ENCODE results near the gene GALNT17. TPM values are rescaled to one million over a fixed set of nuclear protein-coding genes. Genes with fewer than 3 reads are reported as not detected.

Gene GALNT17
- total RNA-seq, 2 donors from 2014 or later, result 0.82 to 4.0 TPM

- no peak overlapping the region for H3K27ac ChIP-seq
- no peak for TF ChIP-seq CTCF (IDR thresholded peaks at IDR 0.05)
- H3K4me3 ChIP-seq, result no peak overlapping the region
- H3K36me3 ChIP-seq, result no peaks in the 10 kb centered on the region
- no peaks in the 10 kb centered on the region for H3K4me1 ChIP-seq
- H3K9me3 ChIP-seq, result no peaks in the 10 kb centered on the region
- H3K27me3 ChIP-seq, result no peaks in the 10 kb centered on the region
- DNase-seq (ENCODE audit: low spot score), result no peak
These were observed 189.0 kb downstream of the GALNT17 start for GRCh38 chr7:71320916-71321315.

- H3K4me3 ChIP-seq, result no peak overlapping the region
- no peak for TF ChIP-seq CTCF (IDR thresholded peaks at IDR 0.05)
- DNase-seq (ENCODE audit: low spot score), result no peak
- no peaks in the 10 kb centered on the region for H3K36me3 ChIP-seq
- H3K27ac ChIP-seq, result no peak overlapping the region
- no peaks in the 10 kb centered on the region for H3K27me3 ChIP-seq
- H3K9me3 ChIP-seq, result no peaks in the 10 kb centered on the region
- no peaks in the 10 kb centered on the region for H3K4me1 ChIP-seq
These were observed 190.3 kb downstream of the GALNT17 start for GRCh38 chr7:71322201-71322600.

GRCh38 chr7:71323726-71324125 lies 191.8 kb downstream of the GALNT17 start:
- H3K9me3 ChIP-seq, result no peaks in the 10 kb centered on the region
- DNase-seq (ENCODE audit: low spot score), result no peak
- TF ChIP-seq CTCF (IDR thresholded peaks at IDR 0.05), result no peak

GRCh38 chr7:71325151-71325550 lies 193.2 kb downstream of the GALNT17 start:
- Histone ChIP-seq H3K36me3 (no peaks in the 10 kb centered on the region), H3K4me1 (no peaks in the 10 kb centered on the region), H3K9me3 (no peaks in the 10 kb centered on the region), H3K4me3 (no peak overlapping the region), H3K27me3 (no peaks in the 10 kb centered on the region), H3K27ac (no peak overlapping the region)
- TF ChIP-seq CTCF (IDR thresholded peaks at IDR 0.05), result no peak
- DNase-seq (ENCODE audit: low spot score), result no peak

More at GRCh38 chr7:71323726-71324125, 191.8 kb downstream of the GALNT17 start:
- no peaks in the 10 kb centered on the region for H3K36me3 ChIP-seq
- H3K27ac ChIP-seq, result no peak overlapping the region
- no peaks in the 10 kb centered on the region for H3K27me3 ChIP-seq
- no peaks in the 10 kb centered on the region for H3K4me1 ChIP-seq
- no peak overlapping the region for H3K4me3 ChIP-seq

GRCh38 chr7:71326595-71326994 lies 194.7 kb downstream of the GALNT17 start:
- no peaks in the 10 kb centered on the region for H3K36me3 ChIP-seq
- DNase-seq (ENCODE audit: low spot score), result no peak
- H3K9me3 ChIP-seq, result no peaks in the 10 kb centered on the region
- H3K4me1 ChIP-seq, result no peaks in the 10 kb centered on the region
- H3K4me3 ChIP-seq, result no peak overlapping the region
- H3K27ac ChIP-seq, result no peak overlapping the region
- TF ChIP-seq CTCF (IDR thresholded peaks at IDR 0.05), result no peak
- H3K27me3 ChIP-seq, result no peaks in the 10 kb centered on the region

GRCh38 chr7:71327946-71328345 lies 196.0 kb downstream of the GALNT17 start:
- H3K4me1 ChIP-seq, result no peaks in the 10 kb centered on the region
- H3K27ac ChIP-seq, result no peak overlapping the region
- H3K9me3 ChIP-seq, result no peaks in the 10 kb centered on the region
- H3K27me3 ChIP-seq, result no peaks in the 10 kb centered on the region
- DNase-seq (ENCODE audit: low spot score), result no peak
- no peak for TF ChIP-seq CTCF (IDR thresholded peaks at IDR 0.05)
- H3K4me3 ChIP-seq, result no peak overlapping the region
- no peaks in the 10 kb centered on the region for H3K36me3 ChIP-seq
